Measurements from ENCODE around the gene NT5C.
"Not testable (repeated sequence)": the region's sequence is repeated elsewhere in the genome, so short reads cannot be mapped to it uniquely, and the experiment has no call there.

NT5C gene

DNA sequence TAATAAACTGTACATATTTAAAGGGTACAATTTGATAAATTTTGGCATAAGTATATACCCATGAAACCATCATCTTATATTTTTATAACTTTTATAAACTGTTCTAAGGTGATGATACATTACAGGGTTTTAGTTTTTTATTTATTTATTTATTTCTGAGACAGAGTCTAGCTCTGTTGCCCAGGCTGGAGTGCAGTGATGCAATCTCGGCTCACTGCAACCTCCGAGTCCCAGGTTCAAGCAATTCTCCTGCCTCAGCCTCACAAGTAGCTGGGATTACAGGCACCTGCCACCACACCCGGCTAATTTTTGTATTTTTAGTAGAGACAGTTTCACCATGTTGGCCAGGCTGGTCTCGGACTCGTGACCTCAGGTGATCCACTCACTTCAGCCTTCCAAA, 3.6 kb downstream of the NT5C start:
- H3K4me3 ChIP-seq (ENCODE audit: low read depth, low read length); H3K27me3 ChIP-seq (ENCODE audit: control insufficient read depth, insufficient read depth, low read length); H3K9ac ChIP-seq (ENCODE audit: low read depth, low read length); H3K4me1 ChIP-seq (ENCODE audit: control insufficient read depth, insufficient read depth, low read length); H3K9me3 ChIP-seq (ENCODE audit: control insufficient read depth, insufficient read depth, low read length): not testable (repeated sequence)
- peaks cover 20% of the 10 kb centered on the region for H3K36me3 ChIP-seq (ENCODE audit: control insufficient read depth, insufficient read depth, low read length)

- H3K9ac ChIP-seq (ENCODE audit: low read depth, low read length), result no peak overlapping the region
- H3K9me3 ChIP-seq (ENCODE audit: control insufficient read depth, insufficient read depth, low read length), result no peaks in the 10 kb centered on the region
- H3K36me3 ChIP-seq (ENCODE audit: control insufficient read depth, insufficient read depth, low read length), result peaks cover 20% of the 10 kb centered on the region
- H3K4me3 ChIP-seq (ENCODE audit: low read depth, low read length), result no peak overlapping the region
- peaks cover 2% of the 10 kb centered on the region for H3K4me1 ChIP-seq (ENCODE audit: control insufficient read depth, insufficient read depth, low read length)
- H3K27me3 ChIP-seq (ENCODE audit: control insufficient read depth, insufficient read depth, low read length), result no peaks in the 10 kb centered on the region
These were observed 4.6 kb downstream of the NT5C start for GRCh38 chr17:75126954-75127353.

DNA sequence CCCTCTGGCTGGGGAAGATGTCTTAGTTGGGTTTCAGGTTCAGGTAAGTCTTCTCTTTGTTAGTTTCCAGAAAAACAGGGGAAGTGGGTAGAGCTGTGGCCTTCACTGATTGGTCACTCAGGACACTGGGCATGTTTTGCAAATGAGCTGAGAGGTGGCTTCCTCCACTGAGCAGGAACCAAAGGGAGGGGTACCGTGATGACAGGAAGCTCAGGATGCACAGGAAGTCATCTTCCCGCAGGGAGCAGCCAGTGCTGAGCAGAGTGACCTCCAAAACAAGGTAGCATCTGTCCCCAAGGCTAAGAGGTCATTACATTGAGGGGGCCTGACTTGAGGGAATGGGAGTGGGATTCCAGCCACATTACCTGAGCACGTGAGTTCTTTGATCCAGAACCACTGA, 5.6 kb downstream of the NT5C start:
- peaks cover 2% of the 10 kb centered on the region for H3K4me1 ChIP-seq (ENCODE audit: control insufficient read depth, insufficient read depth, low read length)
- peaks cover 20% of the 10 kb centered on the region for H3K36me3 ChIP-seq (ENCODE audit: control insufficient read depth, insufficient read depth, low read length)
- H3K27me3 ChIP-seq (ENCODE audit: control insufficient read depth, insufficient read depth, low read length), result no peaks in the 10 kb centered on the region
- no peak overlapping the region for H3K9ac ChIP-seq (ENCODE audit: low read depth, low read length)
- H3K9me3 ChIP-seq (ENCODE audit: control insufficient read depth, insufficient read depth, low read length), result no peaks in the 10 kb centered on the region
- H3K4me3 ChIP-seq (ENCODE audit: low read depth, low read length), result no peak overlapping the region

DNA sequence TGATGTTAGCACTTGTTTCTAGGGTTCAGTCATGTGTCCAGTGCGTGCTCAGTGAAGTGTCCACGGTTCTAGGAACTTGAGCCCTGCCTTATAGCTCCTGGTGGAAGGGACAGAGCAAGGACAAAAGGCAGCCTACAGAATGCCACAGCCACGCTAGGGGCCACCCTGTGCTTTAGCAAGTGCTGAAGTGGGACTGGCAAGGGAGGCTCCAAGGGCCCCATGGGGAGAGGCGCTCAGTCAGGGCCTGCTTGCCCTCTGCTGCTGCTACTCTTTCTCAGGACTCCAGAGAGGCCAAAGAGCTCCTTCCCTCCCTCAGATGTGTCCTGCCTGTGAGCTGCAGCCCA, 6.8 kb downstream of the NT5C start:
- Histone ChIP-seq H3K4me3 (ENCODE audit: low read depth, low read length) (no peak overlapping the region), H3K4me1 (ENCODE audit: control insufficient read depth, insufficient read depth, low read length) (no peaks in the 10 kb centered on the region), H3K9me3 (ENCODE audit: control insufficient read depth, insufficient read depth, low read length) (no peaks in the 10 kb centered on the region), H3K36me3 (ENCODE audit: control insufficient read depth, insufficient read depth, low read length) (peaks cover 12% of the 10 kb centered on the region), H3K9ac (ENCODE audit: low read depth, low read length) (no peak overlapping the region), H3K27me3 (ENCODE audit: control insufficient read depth, insufficient read depth, low read length) (no peaks in the 10 kb centered on the region)

GRCh38 chr17:75124041-75124818, 7.3 kb downstream of the NT5C start:
- Histone ChIP-seq H3K36me3 (ENCODE audit: control insufficient read depth, insufficient read depth, low read length) (peaks cover 7% of the 10 kb centered on the region), H3K4me3 (ENCODE audit: low read depth, low read length) (no peak overlapping the region), H3K9me3 (ENCODE audit: control insufficient read depth, insufficient read depth, low read length) (no peaks in the 10 kb centered on the region), H3K9ac (ENCODE audit: low read depth, low read length) (no peak overlapping the region), H3K4me1 (ENCODE audit: control insufficient read depth, insufficient read depth, low read length) (no peaks in the 10 kb centered on the region), H3K27me3 (ENCODE audit: control insufficient read depth, insufficient read depth, low read length) (no peaks in the 10 kb centered on the region)

- H3K36me3 ChIP-seq (ENCODE audit: control insufficient read depth, insufficient read depth, low read length), result no peaks in the 10 kb centered on the region
- no peaks in the 10 kb centered on the region for H3K4me1 ChIP-seq (ENCODE audit: control insufficient read depth, insufficient read depth, low read length)
- no peaks in the 10 kb centered on the region for H3K9me3 ChIP-seq (ENCODE audit: control insufficient read depth, insufficient read depth, low read length)
- no peak overlapping the region for H3K4me3 ChIP-seq (ENCODE audit: low read depth, low read length)
- H3K27me3 ChIP-seq (ENCODE audit: control insufficient read depth, insufficient read depth, low read length), result no peaks in the 10 kb centered on the region
- H3K9ac ChIP-seq (ENCODE audit: low read depth, low read length), result no peak overlapping the region
These were observed 13.2 kb downstream of the NT5C start for GRCh38 chr17:75118307-75118706.

DNA sequence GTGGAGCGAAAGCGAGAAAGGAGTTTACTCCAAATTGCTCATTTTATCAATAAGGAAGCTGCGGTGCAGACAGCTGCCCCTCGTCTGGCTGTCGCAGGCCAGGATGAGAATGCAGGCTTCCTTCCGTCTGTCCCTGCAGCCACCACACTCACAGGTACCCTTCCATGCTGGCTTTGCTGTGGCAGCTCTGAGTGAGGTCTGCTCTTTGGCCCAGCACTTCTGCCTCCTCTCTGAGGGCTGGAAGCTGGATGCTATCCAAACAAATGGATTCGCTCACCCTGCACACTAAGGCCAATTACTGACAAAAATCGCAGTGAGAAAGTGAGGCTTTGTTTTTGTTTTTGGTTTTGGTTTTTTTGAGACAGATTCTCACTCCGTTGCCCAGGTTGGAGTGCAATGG, 14.8 kb downstream of the NT5C start:
- Histone ChIP-seq H3K27me3 (ENCODE audit: control insufficient read depth, insufficient read depth, low read length) (no peaks in the 10 kb centered on the region), H3K4me1 (ENCODE audit: control insufficient read depth, insufficient read depth, low read length) (no peaks in the 10 kb centered on the region), H3K9me3 (ENCODE audit: control insufficient read depth, insufficient read depth, low read length) (no peaks in the 10 kb centered on the region), H3K4me3 (ENCODE audit: low read depth, low read length) (no peak overlapping the region), H3K36me3 (ENCODE audit: control insufficient read depth, insufficient read depth, low read length) (no peaks in the 10 kb centered on the region), H3K9ac (ENCODE audit: low read depth, low read length) (no peak overlapping the region)

DNA sequence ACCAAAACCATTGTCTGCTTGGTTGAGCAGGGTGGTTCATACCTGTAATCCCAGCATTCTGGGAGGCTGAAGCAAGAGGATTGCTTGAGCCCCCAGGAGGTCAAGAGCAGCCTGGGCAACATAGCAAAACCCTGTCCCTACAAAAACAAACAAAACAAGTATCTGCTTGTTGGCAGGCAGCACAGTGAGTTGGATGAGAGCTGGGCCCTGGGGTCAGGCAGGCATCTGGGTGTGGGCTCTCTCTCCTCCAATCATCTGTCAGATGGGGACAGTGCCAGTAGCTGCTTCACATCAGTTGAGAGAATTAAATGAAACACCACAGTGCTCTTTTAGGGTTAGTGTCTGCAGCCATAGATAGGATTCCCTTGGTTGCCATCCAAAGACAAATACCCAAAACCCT, 16.0 kb downstream of the NT5C start:
- Histone ChIP-seq H3K36me3 (ENCODE audit: control insufficient read depth, insufficient read depth, low read length) (no peaks in the 10 kb centered on the region), H3K27me3 (ENCODE audit: control insufficient read depth, insufficient read depth, low read length) (no peaks in the 10 kb centered on the region), H3K4me1 (ENCODE audit: control insufficient read depth, insufficient read depth, low read length) (no peaks in the 10 kb centered on the region), H3K9ac (ENCODE audit: low read depth, low read length) (no peak overlapping the region), H3K4me3 (ENCODE audit: low read depth, low read length) (no peak overlapping the region), H3K9me3 (ENCODE audit: control insufficient read depth, insufficient read depth, low read length) (no peaks in the 10 kb centered on the region)

DNA sequence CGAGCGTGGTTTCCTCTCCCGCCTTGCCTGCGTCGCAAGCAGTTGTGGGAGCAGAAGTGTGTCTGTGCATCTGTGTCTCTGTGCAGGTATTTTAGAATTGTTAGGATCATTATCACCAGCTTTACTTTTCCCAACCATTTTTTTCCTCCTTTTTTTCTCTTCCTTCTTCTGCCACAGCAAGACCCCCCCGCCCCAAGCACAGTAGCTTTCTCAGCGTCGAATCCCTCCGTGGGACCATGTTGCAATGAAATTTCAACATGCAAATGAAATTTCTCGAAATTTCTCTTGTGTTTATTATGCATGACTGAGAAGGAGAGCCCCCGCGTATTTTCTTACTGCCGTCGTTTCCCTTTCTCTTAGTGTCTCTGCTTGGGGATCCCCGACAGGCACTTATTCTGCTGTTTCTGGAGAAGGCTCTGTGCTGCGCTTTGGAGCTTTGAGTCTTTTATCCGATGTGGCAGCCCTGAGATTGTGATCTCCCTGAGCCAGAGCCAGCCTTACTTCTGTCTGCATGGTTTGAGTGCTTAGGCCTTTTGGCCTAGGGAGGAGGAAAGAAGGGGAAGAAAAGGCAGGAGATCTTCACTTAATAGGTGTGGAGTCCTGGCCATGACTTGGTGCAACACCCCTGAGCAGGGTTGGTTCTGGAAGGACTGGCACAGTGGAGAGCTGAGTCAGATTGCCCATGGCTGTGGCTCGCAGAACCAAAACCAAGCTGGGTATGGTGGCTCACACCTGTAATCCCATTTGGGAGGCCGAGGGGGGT, 16.8 kb downstream of the NT5C start:
- no peak overlapping the region for H3K9ac ChIP-seq (ENCODE audit: low read depth, low read length)
- no peaks in the 10 kb centered on the region for H3K27me3 ChIP-seq (ENCODE audit: control insufficient read depth, insufficient read depth, low read length)
- H3K4me3 ChIP-seq (ENCODE audit: low read depth, low read length), result no peak overlapping the region
- H3K4me1 ChIP-seq (ENCODE audit: control insufficient read depth, insufficient read depth, low read length), result no peaks in the 10 kb centered on the region
- H3K36me3 ChIP-seq (ENCODE audit: control insufficient read depth, insufficient read depth, low read length), result no peaks in the 10 kb centered on the region
- H3K9me3 ChIP-seq (ENCODE audit: control insufficient read depth, insufficient read depth, low read length), result no peaks in the 10 kb centered on the region

DNA sequence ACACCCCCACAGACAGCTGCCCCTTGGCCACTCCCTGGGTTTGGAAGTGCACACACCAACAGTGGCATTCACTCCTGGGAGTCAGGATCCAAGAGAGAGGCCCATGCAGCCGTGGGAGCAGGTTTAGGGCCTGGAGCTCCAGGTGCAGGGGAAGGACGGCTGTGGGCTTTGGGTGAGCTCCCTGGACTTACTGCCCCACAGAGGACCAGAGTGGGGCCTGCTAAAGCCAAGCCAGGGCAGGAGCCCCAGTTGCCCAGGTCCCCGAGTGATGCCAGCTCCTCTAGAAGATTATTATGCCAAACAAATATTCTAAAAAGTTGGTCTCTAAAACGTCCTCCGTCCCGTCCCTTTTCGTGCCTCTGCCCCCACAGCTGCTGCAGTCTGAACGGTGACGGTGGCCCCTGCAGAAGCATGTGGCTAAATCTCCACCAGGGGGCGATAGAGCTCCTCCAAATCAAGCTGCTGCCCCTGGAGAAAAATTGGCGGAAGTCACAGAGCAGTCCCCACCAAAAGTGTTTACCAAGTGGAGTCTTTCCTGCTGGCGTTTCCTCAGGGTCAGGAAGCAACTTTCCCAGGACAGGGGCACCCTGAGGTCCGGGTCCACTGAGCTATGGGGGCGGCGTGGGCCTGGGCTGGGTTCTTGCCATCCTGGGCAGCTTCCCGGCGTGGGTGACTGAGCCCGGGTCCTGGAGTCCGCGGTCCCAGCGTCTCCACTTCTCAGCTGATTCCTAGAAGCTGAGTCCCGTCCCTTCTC, 17.6 kb downstream of the NT5C start:
- H3K9me3 ChIP-seq (ENCODE audit: control insufficient read depth, insufficient read depth, low read length), result no peaks in the 10 kb centered on the region
- no peaks in the 10 kb centered on the region for H3K36me3 ChIP-seq (ENCODE audit: control insufficient read depth, insufficient read depth, low read length)
- no peak overlapping the region for H3K9ac ChIP-seq (ENCODE audit: low read depth, low read length)
- H3K27me3 ChIP-seq (ENCODE audit: control insufficient read depth, insufficient read depth, low read length), result no peaks in the 10 kb centered on the region
- H3K4me3 ChIP-seq (ENCODE audit: low read depth, low read length), result no peak overlapping the region
- no peaks in the 10 kb centered on the region for H3K4me1 ChIP-seq (ENCODE audit: control insufficient read depth, insufficient read depth, low read length)

DNA sequence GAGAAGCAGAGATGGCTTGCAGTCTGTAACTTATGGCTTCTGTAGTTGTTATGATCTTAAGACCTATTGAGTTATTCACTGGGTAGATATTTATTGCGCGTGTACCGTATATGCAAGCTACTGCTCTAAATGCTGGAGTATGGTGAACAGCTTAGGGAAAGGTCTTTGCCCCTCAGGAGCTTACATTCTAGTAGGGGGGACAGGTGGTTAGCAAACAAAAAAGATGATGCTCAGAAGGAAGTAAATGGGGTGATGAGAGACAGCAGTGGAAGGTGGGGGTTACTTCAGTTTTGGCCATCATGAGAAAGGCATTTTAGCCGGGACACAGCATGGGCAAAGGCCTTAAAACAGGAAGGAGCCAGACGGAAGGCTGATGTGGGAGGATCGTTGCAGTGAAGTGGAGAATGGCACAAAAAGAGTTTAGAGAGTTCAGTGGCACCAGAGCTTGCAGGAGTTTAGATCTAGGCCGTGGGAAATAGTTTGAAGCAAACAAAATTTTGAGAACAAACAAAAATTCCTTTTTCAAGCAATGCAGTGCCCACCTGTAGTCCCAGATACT, 19.7 kb downstream of the NT5C start:
- H3K9ac ChIP-seq (ENCODE audit: low read depth, low read length), result no peak overlapping the region
- no peaks in the 10 kb centered on the region for H3K4me1 ChIP-seq (ENCODE audit: control insufficient read depth, insufficient read depth, low read length)
- no peaks in the 10 kb centered on the region for H3K36me3 ChIP-seq (ENCODE audit: control insufficient read depth, insufficient read depth, low read length)
- no peak overlapping the region for H3K4me3 ChIP-seq (ENCODE audit: low read depth, low read length)
- no peaks in the 10 kb centered on the region for H3K9me3 ChIP-seq (ENCODE audit: control insufficient read depth, insufficient read depth, low read length)
- no peaks in the 10 kb centered on the region for H3K27me3 ChIP-seq (ENCODE audit: control insufficient read depth, insufficient read depth, low read length)

Data from iPS-15b (cell line).